Stomach (tissue), 9 donors: ENCODE data around the gene RGS10. TPM values are rescaled to one million over a fixed set of nuclear protein-coding genes. Genes with fewer than 3 reads are reported as not detected.

Source experiments
- DNase-seq, 2 donors: peaks; one replicate each; pipeline versions ENCODE4 v3.0.0 to v3.0.0-alpha.2; 2013 to 2019
- H3K27ac ChIP-seq, 5 donors: fragments of 200-600 bp in 4 of 5; sonication (generic) in 4 of 5; one replicate each; pipeline ENCODE4 v1.5.1; 2013 to 2019; ENCODE audit warnings: mild to moderate bottlenecking in 1 of 5, moderate library complexity in 1 of 5
- H3K27me3 ChIP-seq, 3 donors: fragments of 200-600 bp; sonication (generic); one replicate each; pipeline ENCODE4 v1.5.1; 2017 to 2019; ENCODE audit warnings: mixed run types in 1 of 3
- H3K36me3 ChIP-seq, 4 donors: fragments of 200-600 bp; sonication (generic); 1 replicate in 3 of 4; 2 replicates in 1 of 4; pipeline ENCODE4 v1.5.1; 2016 to 2019
- H3K4me1 ChIP-seq, 4 donors: fragments of 200-600 bp; sonication (generic); one replicate each; pipeline ENCODE4 v1.5.1; 2016 to 2019
- H3K4me3 ChIP-seq, 4 donors: fragments of 200-600 bp; sonication (generic) in 3 of 4; one replicate each; pipeline ENCODE4 v1.5.1; 2016 to 2019; ENCODE audit warnings: mild to moderate bottlenecking in 1 of 4
- H3K9me3 ChIP-seq, 4 donors: fragments of 200-600 bp; sonication (generic); one replicate each; pipeline ENCODE4 v1.5.1; 2016 to 2019
- EP300 ChIP-seq: sonication (generic); formaldehyde crosslinking; IDR thresholded peaks from one replicate; pipeline ENCODE4 v1.6.1; 2017; ENCODE audit warnings: antibody characterized with exemption
- POLR2A ChIP-seq, 4 donors: fragments of 450-650 bp; IDR thresholded peaks; one replicate each; pipeline ENCODE4 v1.6.1; 2016; ENCODE audit warnings: antibody characterized with exemption in 4 of 4, control low read depth in 2 of 4, mild to moderate bottlenecking in 1 of 4, moderate library complexity in 1 of 4
- POLR2AphosphoS5 ChIP-seq, 3 donors: sonication (generic); formaldehyde crosslinking; IDR thresholded peaks; one replicate each; pipeline ENCODE4 v1.6.1; 2016; ENCODE audit warnings: antibody characterized with exemption in 3 of 3
- whole genome bisulfite sequencing, 5 donors: extraction: QIAGEN DNeasy Blood & Tissue Kit in 3 of 5; methylation state at CpG; one replicate each; pipeline versions ENCODE4 v1.1.5 to v1.1.7; 2013 to 2018; 5-methylcytosine and 5-hydroxymethylcytosine counted together
- intact Hi-C: fragments of 100-400 bp; cut with DNase I; formaldehyde crosslinking; loops from one replicate; pipeline ENCODE4 v1.15.1; 2023; ENCODE audit warnings: low total_unique reads
- polyA plus RNA-seq, 3 donors: library from polyadenylated mRNA; stranded (reverse); fragments of 200-250 nt; gene quantifications; one replicate each; pipeline ENCODE4 v1.2.3, GENCODE V29; 2013
- total RNA-seq, 5 donors: library from RNA; depleted of rRNA; stranded (reverse); fragments of >200 nt; gene quantifications; one replicate each; pipeline versions ENCODE4 v1.1.0 to v1.2.3, GENCODE V29; 2014 to 2016
- TF ChIP-seq, protein P1 (sequence below), 7 experiments: fragments of 450-650 bp in 4 of 7; fragments of 200-600 bp in 3 of 7; sonication (generic) in 3 of 7; IDR thresholded peaks; one replicate each; pipeline ENCODE4 v1.5.1; 2016 to 2019; ENCODE audit warnings: antibody characterized with exemption in 7 of 7, control low read depth in 2 of 7, mild to moderate bottlenecking in 1 of 7
- donor health status: healthy with polysubstance abuse.
- donor health status: Bipolar disorder and iron deficiency.
- donor health status: healthy.

Gene RGS10
- total and polyA plus RNA-seq, 8 donors, result 12.3 to 177 (median 47.7) TPM; not detected in 1

DNA sequence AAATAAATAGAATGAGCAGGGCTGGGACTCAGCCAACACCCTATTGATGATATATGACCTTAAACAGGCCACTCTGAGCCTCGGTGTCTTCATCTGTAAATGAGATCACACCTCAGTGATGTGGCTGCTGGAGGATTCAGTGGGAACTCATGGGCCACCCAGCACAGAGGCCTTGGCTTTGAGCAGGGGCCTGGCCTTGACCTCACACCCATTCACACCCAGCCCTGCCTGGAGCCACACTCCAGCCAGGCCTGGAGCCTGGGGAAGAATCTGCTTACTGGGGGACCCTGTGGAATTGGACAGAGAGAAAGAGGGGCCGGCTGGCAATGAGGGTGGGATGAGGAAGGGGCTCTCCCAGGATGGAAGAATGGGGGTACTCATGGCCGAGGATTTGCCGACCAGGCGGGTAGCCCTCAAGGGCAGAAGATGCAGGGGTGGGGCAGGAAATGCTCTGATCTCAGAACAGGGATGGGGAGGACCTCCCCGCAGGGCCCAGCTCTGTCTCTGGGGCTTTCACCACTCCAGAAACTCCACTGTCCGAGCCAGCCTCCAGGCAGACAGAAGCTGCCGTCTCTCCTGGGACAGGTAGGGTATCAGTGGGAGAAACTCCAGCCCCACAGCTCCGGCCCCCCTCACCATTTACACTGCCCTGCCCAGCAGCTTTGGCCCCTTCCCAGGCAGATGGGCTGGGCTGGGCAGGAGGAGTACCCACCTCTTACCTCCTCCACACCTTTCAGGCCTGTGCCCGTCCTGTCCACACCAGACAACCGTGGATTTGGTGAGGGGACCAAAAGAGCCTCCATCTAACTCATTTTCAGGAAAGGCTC lies 81.9 kb downstream of the RGS10 start:
- DNase-seq, result no peak
- TF ChIP-seq, protein P1, sequence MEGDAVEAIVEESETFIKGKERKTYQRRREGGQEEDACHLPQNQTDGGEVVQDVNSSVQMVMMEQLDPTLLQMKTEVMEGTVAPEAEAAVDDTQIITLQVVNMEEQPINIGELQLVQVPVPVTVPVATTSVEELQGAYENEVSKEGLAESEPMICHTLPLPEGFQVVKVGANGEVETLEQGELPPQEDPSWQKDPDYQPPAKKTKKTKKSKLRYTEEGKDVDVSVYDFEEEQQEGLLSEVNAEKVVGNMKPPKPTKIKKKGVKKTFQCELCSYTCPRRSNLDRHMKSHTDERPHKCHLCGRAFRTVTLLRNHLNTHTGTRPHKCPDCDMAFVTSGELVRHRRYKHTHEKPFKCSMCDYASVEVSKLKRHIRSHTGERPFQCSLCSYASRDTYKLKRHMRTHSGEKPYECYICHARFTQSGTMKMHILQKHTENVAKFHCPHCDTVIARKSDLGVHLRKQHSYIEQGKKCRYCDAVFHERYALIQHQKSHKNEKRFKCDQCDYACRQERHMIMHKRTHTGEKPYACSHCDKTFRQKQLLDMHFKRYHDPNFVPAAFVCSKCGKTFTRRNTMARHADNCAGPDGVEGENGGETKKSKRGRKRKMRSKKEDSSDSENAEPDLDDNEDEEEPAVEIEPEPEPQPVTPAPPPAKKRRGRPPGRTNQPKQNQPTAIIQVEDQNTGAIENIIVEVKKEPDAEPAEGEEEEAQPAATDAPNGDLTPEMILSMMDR (IDR thresholded peaks at IDR 0.05), result no peak
- TF ChIP-seq POLR2AphosphoS5 (IDR thresholded peaks at IDR 0.05) (no peak), POLR2A (IDR thresholded peaks at IDR 0.05) (no peak), EP300 (no peak)
- peaks cover 0 to 38% (median 33%) of the 10 kb centered on the region in 4 donors for H3K36me3 ChIP-seq
- peaks cover 0 to 8% (median 6%) of the 10 kb centered on the region in 4 donors for H3K4me1 ChIP-seq
- H3K9me3 ChIP-seq, result no peaks in the 10 kb centered on the region
- H3K27me3 ChIP-seq, result no peaks in the 10 kb centered on the region
- H3K27ac ChIP-seq, result no peak overlapping the region
- intact Hi-C loops, result no loop called here
- H3K4me3 ChIP-seq, result no peak overlapping the region
- WGBS, 5 donors, result 77 to 94% (median 86%) methylated on average over 11 of the region's 11 CpGs

DNA sequence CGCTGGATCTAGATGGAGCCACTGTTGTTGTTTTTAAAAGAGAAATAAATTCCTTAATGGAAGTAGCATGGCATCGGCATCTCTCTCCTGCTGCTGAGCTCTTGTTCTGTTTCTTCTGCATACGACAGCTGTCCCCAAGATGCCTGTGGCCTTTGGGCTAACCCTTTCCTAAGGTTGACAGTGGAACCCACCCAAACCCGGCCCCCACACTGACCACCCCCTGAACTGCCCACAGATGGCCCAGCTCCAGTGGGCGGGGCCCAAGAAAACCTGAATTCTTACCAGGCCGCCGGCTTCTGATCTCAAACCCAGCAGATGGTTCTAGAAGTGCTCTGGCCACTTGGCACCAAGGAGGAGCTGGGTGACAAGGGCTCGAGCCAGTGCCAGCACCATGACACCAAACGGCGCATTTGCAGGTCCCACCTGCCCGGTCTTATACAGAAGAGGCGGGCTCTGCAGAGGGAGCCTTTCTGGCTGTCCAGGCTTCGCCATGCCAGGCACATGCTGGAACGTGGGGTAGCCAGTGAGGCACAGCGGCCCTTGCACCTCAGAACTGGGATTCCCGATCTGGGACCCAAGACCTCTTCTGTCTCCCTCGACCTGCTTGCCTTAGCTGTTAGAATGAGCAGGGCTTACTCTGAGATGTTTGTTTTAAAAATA lies 82.7 kb downstream of the RGS10 start:
- H3K4me3 ChIP-seq, result no peak overlapping the region
- H3K36me3 ChIP-seq, result peaks cover 0 to 46% (median 40%) of the 10 kb centered on the region in 4 donors
- intact Hi-C loops, result no loop called here
- no peak overlapping the region for H3K27ac ChIP-seq
- TF ChIP-seq POLR2A (IDR thresholded peaks at IDR 0.05) (no peak), EP300 (no peak), POLR2AphosphoS5 (IDR thresholded peaks at IDR 0.05) (no peak)
- TF ChIP-seq, protein P1 (IDR thresholded peaks at IDR 0.05), result no peak
- H3K4me1 ChIP-seq, result peaks cover 0 to 8% (median 6%) of the 10 kb centered on the region in 4 donors
- no peak for DNase-seq
- H3K27me3 ChIP-seq, result no peaks in the 10 kb centered on the region
- WGBS, 5 donors, result 90 to 93% (median 91%) methylated on average over 17 of the region's 17 CpGs
- H3K9me3 ChIP-seq, result no peaks in the 10 kb centered on the region

DNA sequence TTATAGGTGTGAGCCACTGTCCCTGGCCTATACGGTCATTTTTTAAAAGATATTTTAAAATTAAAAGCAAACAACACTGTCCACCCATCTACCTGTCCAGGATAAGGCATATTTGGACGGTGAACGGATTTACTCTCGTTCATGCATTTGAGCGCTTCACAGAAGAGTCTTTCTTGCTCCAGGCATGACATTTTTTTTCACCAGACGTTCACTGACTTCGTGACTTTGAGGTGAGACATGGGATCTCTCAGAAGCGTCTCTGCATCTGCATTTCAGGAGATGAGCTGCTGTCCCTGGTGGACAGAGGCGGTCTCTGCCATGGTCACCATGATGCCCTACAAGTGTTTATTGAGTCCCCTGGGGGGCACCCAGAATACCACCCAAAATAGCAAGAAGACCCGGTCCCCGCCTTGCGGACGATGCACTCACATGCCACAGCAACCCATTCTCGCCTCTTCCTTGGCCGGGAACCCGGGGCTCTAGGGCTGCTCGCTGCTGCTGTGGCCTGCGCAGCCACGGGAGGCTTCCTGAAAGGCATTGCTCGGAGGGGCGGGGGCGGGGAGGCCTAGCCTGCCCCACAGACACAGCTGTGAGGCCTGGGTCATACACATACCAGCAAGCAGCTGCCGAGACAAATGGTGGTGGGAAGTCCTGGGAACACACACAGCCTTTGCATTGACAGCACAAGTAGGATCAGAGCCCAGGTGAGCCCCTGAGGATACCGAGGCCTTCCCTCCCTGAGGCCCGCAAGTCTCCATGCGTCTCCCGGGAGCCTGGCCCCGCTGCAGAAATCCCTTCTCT lies 84.4 kb downstream of the RGS10 start:
- H3K4me3 ChIP-seq, result no peak overlapping the region
- intact Hi-C loops, result no loop called here
- no peak for TF ChIP-seq POLR2AphosphoS5 (IDR thresholded peaks at IDR 0.05)
- no peak for TF ChIP-seq POLR2A (IDR thresholded peaks at IDR 0.05)
- TF ChIP-seq EP300, result no peak
- TF ChIP-seq, protein P1 (IDR thresholded peaks at IDR 0.05), result no peak
- H3K9me3 ChIP-seq, result no peaks in the 10 kb centered on the region
- DNase-seq, result no peak
- no peak overlapping the region for H3K27ac ChIP-seq
- H3K4me1 ChIP-seq, result peaks cover 0 to 8% (median 6%) of the 10 kb centered on the region in 4 donors
- 83 to 90% (median 89%) methylated on average over 21 to 28 of the region's 28 CpGs for WGBS, 5 donors
- peaks cover 7 to 62% (median 56%) of the 10 kb centered on the region in 4 donors for H3K36me3 ChIP-seq
- H3K27me3 ChIP-seq, result no peaks in the 10 kb centered on the region

DNA sequence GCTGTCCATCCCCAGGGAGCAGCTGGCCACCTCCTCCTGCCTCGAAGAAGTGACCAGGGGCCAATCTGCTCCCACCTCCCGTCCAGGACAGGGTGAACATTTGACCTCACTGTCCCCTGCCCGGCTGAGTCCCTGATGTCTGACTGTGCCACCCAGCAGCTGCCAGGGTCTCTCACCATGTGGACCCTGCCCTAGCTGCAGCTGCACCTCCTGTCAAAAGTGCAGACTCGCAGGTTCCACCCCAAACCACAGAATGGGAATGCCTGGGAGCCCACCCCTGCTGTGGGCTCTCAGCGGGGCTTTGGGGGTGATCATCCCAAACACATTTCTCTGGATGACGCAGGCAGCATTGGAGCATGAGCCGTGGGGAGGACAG lies 86.1 kb downstream of the RGS10 start:
- Histone ChIP-seq H3K27ac (no peak overlapping the region), H3K27me3 (no peaks in the 10 kb centered on the region), H3K9me3 (no peaks in the 10 kb centered on the region), H3K36me3 (peaks cover 23 to 80% (median 74%) of the 10 kb centered on the region in 4 donors), H3K4me3 (no peak overlapping the region), H3K4me1 (peaks cover 0 to 8% (median 6%) of the 10 kb centered on the region in 4 donors)
- no peak for DNase-seq
- intact Hi-C loops, result no loop called here
- WGBS, 5 donors, result 81 to 89% (median 86%) methylated on average over 5 to 7 of the region's 7 CpGs
- no peak for TF ChIP-seq POLR2AphosphoS5 (IDR thresholded peaks at IDR 0.05)
